IMR-90 (cell line): Measurements from ENCODE around the gene CES2. TPM values are rescaled to one million over a fixed set of nuclear protein-coding genes. Genes with fewer than 3 reads are reported as not detected.

Experiments used
- ATAC-seq: fragments of 200-7000 bp; cut with Tn5 transposase; 2 replicates; pipeline ENCODE4 v1.9.1; 2020; ENCODE audit warnings: low read depth, mild to moderate bottlenecking, moderate library complexity
- BruUV-seq: library from RNA; stranded (reverse); fragments of 400-500 nt; replicated peaks from 2 replicates; lab custom pipeline; 2021; lab: Mats Ljungman, UMichigan
- CTCF ChIA-PET: fragments of 300-600 bp; formaldehyde crosslinking; extraction: SDS; loops from one replicate; lab custom pipeline; 2021; ENCODE audit warnings: antibody characterized with exemption; lab: Yijun Ruan, JAX
- POLR2A ChIA-PET: fragments of 300-600 bp; sonication (Branson Sonifier 250); formaldehyde crosslinking; loops from one replicate; lab custom pipeline; 2022; ENCODE audit warnings: antibody characterized with exemption; ENCODE audit not compliant: unreplicated experiment; lab: Charles Lee
- DNase-seq: peaks from one replicate; pipeline ENCODE4 v3.0.0; 2013
- H2AFZ ChIP-seq: replicated peaks from 2 replicates; pipeline ENCODE3; 2013; ENCODE audit warnings: low read length, mild to moderate bottlenecking; ENCODE audit not compliant: poor library complexity
- H2AK5ac ChIP-seq: 2 replicates; pipeline ENCODE4 v1.6.1; 2013; ENCODE audit warnings: low read depth, low read length, inconsistent platforms
- H2AK9ac ChIP-seq: replicated peaks from 2 replicates; pipeline ENCODE3; 2013; ENCODE audit warnings: mild to moderate bottlenecking, low read depth, low read length, moderate library complexity; ENCODE audit not compliant: poor library complexity
- H2BK120ac ChIP-seq: 2 replicates; pipeline ENCODE4 v1.6.1; 2013; ENCODE audit warnings: low read depth, low read length, inconsistent platforms
- H2BK15ac ChIP-seq: 3 replicates; pipeline ENCODE4 v1.6.1; 2013; ENCODE audit warnings: low read depth, low read length, inconsistent platforms
- H2BK20ac ChIP-seq: 2 replicates; pipeline ENCODE4 v1.6.1; 2013; ENCODE audit warnings: low read depth, mild to moderate bottlenecking, inconsistent platforms, low read length, moderate library complexity
- H2BK5ac ChIP-seq: 2 replicates; pipeline ENCODE4 v1.6.1; 2013; ENCODE audit warnings: mild to moderate bottlenecking, low read depth, low read length, inconsistent platforms; ENCODE audit not compliant: poor library complexity, severe bottlenecking
- H3K14ac ChIP-seq: replicated peaks from 2 replicates; pipeline ENCODE4 v1.6.1; 2013; ENCODE audit warnings: low read depth, low read length, inconsistent platforms
- H3K18ac ChIP-seq: 2 replicates; pipeline ENCODE4 v1.6.1; 2013; ENCODE audit warnings: low read depth, low read length, control low read depth
- H3K23ac ChIP-seq: 2 replicates; pipeline ENCODE4 v1.6.1; 2013; ENCODE audit warnings: low read depth, low read length, inconsistent platforms
- H3K27ac ChIP-seq: 2 replicates; pipeline ENCODE4 v1.5.1; 2013; ENCODE audit warnings: mild to moderate bottlenecking, control low read depth, low read length; ENCODE audit not compliant: insufficient read depth
- H3K27me3 ChIP-seq: 2 replicates; pipeline ENCODE4 v1.6.1; 2013; ENCODE audit warnings: low read length; ENCODE audit not compliant: control insufficient read depth, insufficient read depth
- H3K36me3 ChIP-seq: 2 replicates; pipeline ENCODE4 v1.6.1; 2013; ENCODE audit warnings: low read length, mixed read lengths; ENCODE audit not compliant: control insufficient read depth, insufficient read depth
- H3K4ac ChIP-seq: 2 replicates; pipeline ENCODE4 v1.6.1; 2013; ENCODE audit warnings: low read depth, low read length, inconsistent platforms
- H3K4me1 ChIP-seq: 2 replicates; pipeline ENCODE4 v1.6.1; 2013; ENCODE audit warnings: low read length, mixed read lengths; ENCODE audit not compliant: control insufficient read depth, insufficient read depth
- H3K4me2 ChIP-seq: 2 replicates; pipeline ENCODE4 v1.6.1; 2013; ENCODE audit warnings: low read depth, mild to moderate bottlenecking, control low read depth, low read length, moderate library complexity
- H3K4me3 ChIP-seq: 2 replicates; pipeline ENCODE4 v1.5.1; 2013; ENCODE audit warnings: low read depth, mild to moderate bottlenecking, control low read depth, low read length, moderate library complexity; ENCODE audit not compliant: insufficient read depth
- H3K56ac ChIP-seq: 2 replicates; pipeline ENCODE4 v1.6.1; 2013; ENCODE audit warnings: low read length, inconsistent platforms; ENCODE audit not compliant: insufficient read depth; ENCODE audit errors: extremely low read depth
- H3K79me1 ChIP-seq, 2 experiments: 2 replicates each; pipeline ENCODE4 v1.6.1; 2013; ENCODE audit warnings: low read length in 2 of 2, inconsistent platforms in 1 of 2, low read depth in 1 of 2
- H3K9ac ChIP-seq: 2 replicates; pipeline ENCODE4 v1.6.1; 2013; ENCODE audit warnings: low read depth, low read length, control low read depth
- H3K9me1 ChIP-seq: 2 replicates; pipeline ENCODE4 v1.6.1; 2013; ENCODE audit warnings: low read length, inconsistent platforms; ENCODE audit not compliant: insufficient read depth
- H3K9me3 ChIP-seq: 2 replicates; pipeline ENCODE4 v1.6.1; 2013; ENCODE audit warnings: low read length; ENCODE audit not compliant: control insufficient read depth, insufficient read depth
- H4K20me1 ChIP-seq: 2 replicates; pipeline ENCODE4 v1.6.1; 2013; ENCODE audit warnings: low read length, inconsistent platforms; ENCODE audit not compliant: insufficient read depth
- H4K5ac ChIP-seq: 2 replicates; pipeline ENCODE4 v1.6.1; 2013; ENCODE audit warnings: mild to moderate bottlenecking, low read depth, low read length, control low read depth
- H4K8ac ChIP-seq, 2 experiments: 2 replicates each; pipeline ENCODE4 v1.6.1; 2013; ENCODE audit warnings: low read depth in 2 of 2, low read length in 2 of 2, control low read depth in 1 of 2, inconsistent platforms in 1 of 2
- H4K91ac ChIP-seq: 2 replicates; pipeline ENCODE4 v1.6.1; 2013; ENCODE audit warnings: low read depth, low read length, inconsistent platforms; ENCODE audit not compliant: insufficient read depth
- CEBPB ChIP-seq: IDR thresholded peaks from 2 replicates; pipeline ENCODE4 v1.6.1; 2012; ENCODE audit warnings: low read depth, low read length, improper control_type of control experiment
- CTCF ChIP-seq: conservative IDR thresholded peaks from 2 replicates; pipeline ENCODE4 v1.5.1; 2012; ENCODE audit warnings: mild to moderate bottlenecking, low read depth, low read length, improper control_type of control experiment
- ELK1 ChIP-seq: fragments of 150-350 bp; IDR thresholded peaks from 2 replicates; pipeline ENCODE4 v1.6.1; 2016; ENCODE audit warnings: low read depth, mild to moderate bottlenecking, low read length, moderate library complexity, borderline replicate concordance
- FOS ChIP-seq: fragments of 150-350 bp; IDR thresholded peaks from 2 replicates; pipeline ENCODE4 v1.6.1; 2016; ENCODE audit warnings: low read depth, low read length
- MAZ ChIP-seq: IDR thresholded peaks from 2 replicates; pipeline ENCODE4 v1.6.1; 2012; ENCODE audit warnings: low read depth, mild to moderate bottlenecking, low read length, improper control_type of control experiment, moderate library complexity, borderline replicate concordance
- NFE2L2 ChIP-seq: fragments of 150-350 bp; IDR thresholded peaks from 2 replicates; pipeline ENCODE4 v1.6.1; 2016; ENCODE audit warnings: low read depth, mild to moderate bottlenecking, low read length
- RAD21 ChIP-seq: IDR thresholded peaks from 2 replicates; pipeline ENCODE4 v1.6.1; 2012; ENCODE audit warnings: low read length, improper control_type of control experiment
- RCOR1 ChIP-seq: IDR thresholded peaks from 2 replicates; pipeline ENCODE4 v1.6.1; 2012; ENCODE audit warnings: mild to moderate bottlenecking, low read length, improper control_type of control experiment; ENCODE audit not compliant: insufficient replicate concordance
- SMC3 ChIP-seq: fragments of 150-350 bp; IDR thresholded peaks from 2 replicates; pipeline ENCODE4 v1.6.1; 2016; ENCODE audit warnings: low read depth, mild to moderate bottlenecking, antibody characterized with exemption, low read length, moderate library complexity
- WGBS, 2 experiments: methylation state at CpG; one replicate each; pipeline versions ENCODE4 v1.1.5 to v1.1.7; 2013; ENCODE audit warnings: missing lambda C conversion rate in 2 of 2; ENCODE audit not compliant: insufficient read length in 1 of 2; ENCODE audit errors: extremely low coverage in 2 of 2; 5-methylcytosine and 5-hydroxymethylcytosine counted together
- dilution Hi-C: fragments of 300-500 bp; cut with HindIII; formaldehyde crosslinking; loops from one replicate; pipeline ENCODE4 v1.14.3; 2018; ENCODE audit warnings: low sequenced_read_pairs; ENCODE audit not compliant: unreplicated experiment
- in situ Hi-C: fragments of 300-500 bp; cut with MboI; formaldehyde crosslinking; loops from 3 replicates; pipeline ENCODE4 v1.14.3; 2019; ENCODE audit warnings: low sequenced_read_pairs, inconsistent platforms, mixed read lengths
- intact Hi-C: fragments of 100-400 bp; cut with micrococcal nuclease; formaldehyde crosslinking; loops from 2 replicates; pipeline ENCODE4 v1.10.0; 2022
- polyA plus RNA-seq, 3 experiments: library from polyadenylated mRNA; depleted of rRNA; stranded (reverse); fragments of >200 nt; gene quantifications; 2 replicates each; pipeline ENCODE4 v1.2.3, GENCODE V29; 2012; ENCODE audit warnings: low replicate concordance in 1 of 3
- total RNA-seq: library from RNA; depleted of rRNA; stranded (reverse); fragments of >200 nt; gene quantifications from 2 replicates; pipeline ENCODE4 v1.2.3, GENCODE V29; 2012

CES2 gene
- total and polyA plus RNA-seq, 2 of the 4 experiments (the other 2 are of a cell fraction) = 15.1 to 23.2 TPM

- no peaks in the 10 kb centered on the region for H3K27me3 ChIP-seq
- dilution Hi-C loops = no loop called here
- no peak overlapping the region for H3K27ac ChIP-seq
- H4K8ac ChIP-seq = no peak overlapping the region
- H4K5ac ChIP-seq = no peak overlapping the region
- BruUV-seq = no TSS peak
- H2AFZ ChIP-seq = no peak overlapping the region
- in situ Hi-C loops = loop anchor here (5.0 kb wide), 1 partner anchor 34 kb away; no protein-coding TSS in a partner anchor
- H3K36me3 ChIP-seq = peaks cover 9% of the 10 kb centered on the region
- H2BK5ac ChIP-seq = no peak overlapping the region
- no peak overlapping the region for H2BK15ac ChIP-seq
- no peak overlapping the region for H2BK120ac ChIP-seq
- no peak overlapping the region for H2AK5ac ChIP-seq
- H3K4me3 ChIP-seq = no peak overlapping the region
- H4K20me1 ChIP-seq = peaks cover 31% of the 10 kb centered on the region
- H4K91ac ChIP-seq = no peak overlapping the region
- no peak overlapping the region for H3K14ac ChIP-seq
- intact Hi-C loops = no loop called here
- DNase-seq (no peak), ATAC-seq (no peak)
- ChIA-PET POLR2A (no interaction called here), CTCF (no interaction called here)
- H3K79me1 ChIP-seq = peaks cover 19 to 48% of the 10 kb centered on the region in 2 experiments
- H3K9me3 ChIP-seq = no peaks in the 10 kb centered on the region
- H3K23ac ChIP-seq = no peak overlapping the region
- WGBS, 2 experiments = no CpG with 5 or more reads among the region's 2 CpGs
- H2BK20ac ChIP-seq = no peak overlapping the region
- no peak overlapping the region for H3K4ac ChIP-seq
- H3K4me1 ChIP-seq = peaks cover 27% of the 10 kb centered on the region
- TF ChIP-seq RAD21 = no peak
- TF ChIP-seq RCOR1 = no peak
- TF ChIP-seq CEBPB = no peak
- no peak for TF ChIP-seq ELK1
- no peak for TF ChIP-seq NFE2L2
- TF ChIP-seq MAZ = no peak
- no peak for TF ChIP-seq FOS
- TF ChIP-seq CTCF = no peak
- TF ChIP-seq SMC3 = no peak
- no peak overlapping the region for H3K9ac ChIP-seq
- H3K9me1 ChIP-seq = peaks cover 32% of the 10 kb centered on the region
- no peak overlapping the region for H3K4me2 ChIP-seq
- H3K18ac ChIP-seq = no peak overlapping the region
- no peak overlapping the region for H3K56ac ChIP-seq
- H2AK9ac ChIP-seq = no peak overlapping the region
Observed at GRCh38 chr16:66931665-66932064, 3.7 kb upstream of the CES2 start.
